Measurements from ENCODE around the gene DCLK2. TPM values are rescaled to one million over a fixed set of nuclear protein-coding genes. Genes with fewer than 3 reads are reported as not detected.

The DCLK2 gene
- total and polyA plus RNA-seq, 2 donors from 2014 or later, result 2.6 to 3.4 TPM

DNA sequence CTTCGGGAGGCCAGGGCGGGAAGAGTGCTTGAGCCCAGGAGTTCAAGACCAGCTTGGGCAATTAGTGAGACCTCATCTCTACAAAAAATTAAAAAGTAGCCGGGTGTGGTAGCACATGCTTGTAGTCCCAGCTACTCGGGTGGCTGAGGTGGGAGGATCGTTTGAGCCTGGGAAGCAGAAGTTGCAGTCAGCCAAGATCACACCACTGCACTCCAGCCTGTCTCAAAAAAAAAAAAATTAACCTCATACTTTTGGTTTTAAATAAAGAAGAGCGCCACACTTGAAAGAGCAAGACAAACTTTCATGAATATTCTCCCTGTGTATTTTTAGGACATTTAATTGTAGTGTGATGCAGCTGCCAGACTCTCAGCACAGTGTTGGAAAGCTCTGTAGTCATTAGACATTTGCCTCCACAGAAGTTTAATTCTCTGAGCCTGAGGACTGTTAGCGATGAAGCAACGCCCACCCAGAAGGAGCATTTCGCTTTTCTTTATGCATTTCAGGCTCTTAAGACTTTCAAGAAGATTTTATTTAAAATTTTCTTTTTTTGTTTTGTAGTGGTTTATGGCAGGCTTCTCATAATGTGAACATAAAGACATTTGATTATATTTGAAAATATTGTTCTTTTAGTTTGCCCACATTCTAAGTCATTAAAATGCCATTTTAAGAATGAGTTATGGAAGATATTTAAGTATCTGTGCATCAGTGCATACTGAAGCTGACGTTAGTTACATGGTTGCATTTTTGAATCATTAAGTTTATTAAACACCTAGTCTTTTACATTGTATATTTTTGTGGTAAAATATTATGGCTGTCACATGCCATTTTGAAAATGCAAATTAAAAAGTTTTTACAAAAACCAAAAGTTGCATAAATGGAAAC lies 45.8 kb downstream of the DCLK2 start:
- Histone ChIP-seq H3K9ac (ENCODE audit: low read length in 3 of 3) (no peak overlapping the region), H3K9me3 (ENCODE audit: control insufficient read depth in 2 of 3, insufficient read depth in 1 of 3, low read length in 3 of 3) (peaks cover 0 to 9% (median 0%) of the 10 kb centered on the region in 3 donors), H3K27ac (ENCODE audit: low read depth in 2 of 2, low read length in 2 of 2) (no peak overlapping the region), H3K27me3 (ENCODE audit: control insufficient read depth, insufficient read depth, low read length) (no peaks in the 10 kb centered on the region), H3K36me3 (ENCODE audit: control insufficient read depth in 2 of 3, insufficient read depth in 3 of 3, low read length in 3 of 3) (no peaks in the 10 kb centered on the region), H3K4me3 (ENCODE audit: low read length in 3 of 3) (no peak overlapping the region), H3K4me1 (ENCODE audit: control insufficient read depth in 2 of 3, insufficient read depth in 2 of 3, low read depth in 1 of 3, low read length in 3 of 3) (no peaks in the 10 kb centered on the region)
- intact Hi-C loops (cut with DNase I), result no loop called here
- TF ChIP-seq, protein P1, sequence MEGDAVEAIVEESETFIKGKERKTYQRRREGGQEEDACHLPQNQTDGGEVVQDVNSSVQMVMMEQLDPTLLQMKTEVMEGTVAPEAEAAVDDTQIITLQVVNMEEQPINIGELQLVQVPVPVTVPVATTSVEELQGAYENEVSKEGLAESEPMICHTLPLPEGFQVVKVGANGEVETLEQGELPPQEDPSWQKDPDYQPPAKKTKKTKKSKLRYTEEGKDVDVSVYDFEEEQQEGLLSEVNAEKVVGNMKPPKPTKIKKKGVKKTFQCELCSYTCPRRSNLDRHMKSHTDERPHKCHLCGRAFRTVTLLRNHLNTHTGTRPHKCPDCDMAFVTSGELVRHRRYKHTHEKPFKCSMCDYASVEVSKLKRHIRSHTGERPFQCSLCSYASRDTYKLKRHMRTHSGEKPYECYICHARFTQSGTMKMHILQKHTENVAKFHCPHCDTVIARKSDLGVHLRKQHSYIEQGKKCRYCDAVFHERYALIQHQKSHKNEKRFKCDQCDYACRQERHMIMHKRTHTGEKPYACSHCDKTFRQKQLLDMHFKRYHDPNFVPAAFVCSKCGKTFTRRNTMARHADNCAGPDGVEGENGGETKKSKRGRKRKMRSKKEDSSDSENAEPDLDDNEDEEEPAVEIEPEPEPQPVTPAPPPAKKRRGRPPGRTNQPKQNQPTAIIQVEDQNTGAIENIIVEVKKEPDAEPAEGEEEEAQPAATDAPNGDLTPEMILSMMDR (IDR thresholded peaks at IDR 0.05; ENCODE audit: borderline replicate concordance, extremely low read depth, insufficient read depth), result no peak
- no peak for FAIRE-seq
- DNase-seq, result no peak

GRCh38 chr4:150126201-150126863 lies 48.1 kb downstream of the DCLK2 start:
- intact Hi-C loops (cut with DNase I), result no loop called here
- Histone ChIP-seq H3K9ac (ENCODE audit: low read length in 3 of 3) (no peak overlapping the region), H3K27me3 (ENCODE audit: control insufficient read depth, insufficient read depth, low read length) (no peaks in the 10 kb centered on the region), H3K4me3 (ENCODE audit: low read length in 3 of 3) (no peak overlapping the region), H3K27ac (ENCODE audit: low read depth in 2 of 2, low read length in 2 of 2) (no peak overlapping the region), H3K9me3 (ENCODE audit: control insufficient read depth in 2 of 3, insufficient read depth in 1 of 3, low read length in 3 of 3) (peaks cover 0 to 6% (median 0%) of the 10 kb centered on the region in 3 donors), H3K4me1 (ENCODE audit: control insufficient read depth in 2 of 3, insufficient read depth in 2 of 3, low read depth in 1 of 3, low read length in 3 of 3) (no peaks in the 10 kb centered on the region), H3K36me3 (ENCODE audit: control insufficient read depth in 2 of 3, insufficient read depth in 3 of 3, low read length in 3 of 3) (no peaks in the 10 kb centered on the region)
- FAIRE-seq, result no peak
- DNase-seq, result no peak
- TF ChIP-seq, protein P1 (IDR thresholded peaks at IDR 0.05; ENCODE audit: borderline replicate concordance, extremely low read depth, insufficient read depth), result no peak

- intact Hi-C loops (cut with DNase I), result no loop called here
- Histone ChIP-seq H3K9ac (ENCODE audit: low read length in 3 of 3) (no peak overlapping the region), H3K4me3 (ENCODE audit: low read length in 3 of 3) (no peak overlapping the region), H3K36me3 (ENCODE audit: control insufficient read depth in 2 of 3, insufficient read depth in 3 of 3, low read length in 3 of 3) (no peaks in the 10 kb centered on the region), H3K9me3 (ENCODE audit: control insufficient read depth in 2 of 3, insufficient read depth in 1 of 3, low read length in 3 of 3) (peaks cover 0 to under 1% (median 0%) of the 10 kb centered on the region in 3 donors), H3K27me3 (ENCODE audit: control insufficient read depth, insufficient read depth, low read length) (no peaks in the 10 kb centered on the region), H3K27ac (ENCODE audit: low read depth in 2 of 2, low read length in 2 of 2) (no peak overlapping the region), H3K4me1 (ENCODE audit: control insufficient read depth in 2 of 3, insufficient read depth in 2 of 3, low read depth in 1 of 3, low read length in 3 of 3) (no peaks in the 10 kb centered on the region)
- DNase-seq, result no peak
- FAIRE-seq, result no peak
- TF ChIP-seq, protein P1 (IDR thresholded peaks at IDR 0.05; ENCODE audit: borderline replicate concordance, extremely low read depth, insufficient read depth), result no peak
Measured at GRCh38 chr4:150126864-150127203, 48.6 kb downstream of the DCLK2 start.
